Heart right ventricle (tissue), 16 donors: Measurements from ENCODE around the gene CSMD2. TPM values are rescaled to one million over a fixed set of nuclear protein-coding genes. Genes with fewer than 3 reads are reported as not detected.

ENCODE experiments used
- ATAC-seq, 8 donors: fragments of 200-7000 bp; cut with Tn5 transposase; one replicate each; pipeline ENCODE4 v1.9.1; 2020; ENCODE audit warnings: mild to moderate bottlenecking in 8 of 8, moderate library complexity in 8 of 8, moderate number of reproducible peaks in 1 of 8
- DNase-seq, 2 donors: peaks; one replicate each; pipeline ENCODE4 v3.0.0-alpha.2; 2020
- H3K27ac ChIP-seq, 10 donors: fragments of 200-600 bp; sonication (generic) in 2 of 10; one replicate each; pipeline versions ENCODE4 v1.5.0 to v1.8.0; 2020 to 2022; ENCODE audit warnings: mild to moderate bottlenecking in 3 of 10
- H3K27me3 ChIP-seq, 7 donors: fragments of 200-600 bp; one replicate each; pipeline ENCODE4 v1.8.0; 2021 to 2022; ENCODE audit warnings: mild to moderate bottlenecking in 2 of 7
- H3K36me3 ChIP-seq, 9 donors: fragments of 200-600 bp; sonication (generic) in 1 of 9; one replicate each; pipeline versions ENCODE4 v1.5.0 to v1.8.0; 2020 to 2022; ENCODE audit warnings: mild to moderate bottlenecking in 2 of 9
- H3K4me1 ChIP-seq, 9 donors: fragments of 200-600 bp; sonication (generic) in 1 of 9; one replicate each; pipeline versions ENCODE4 v1.5.0 to v1.8.0; 2020 to 2022; ENCODE audit warnings: mild to moderate bottlenecking in 4 of 9
- H3K4me3 ChIP-seq, 10 donors: fragments of 200-600 bp; sonication (generic) in 2 of 10; one replicate each; pipeline versions ENCODE4 v1.5.0 to v1.8.0; 2020 to 2022; ENCODE audit warnings: mild to moderate bottlenecking in 7 of 10, moderate library complexity in 2 of 10
- H3K9me3 ChIP-seq, 11 donors: fragments of 200-600 bp in 10 of 11; sonication (generic) in 2 of 11; one replicate each; pipeline versions ENCODE4 v1.5.0 to v1.8.0; 2013 to 2022; ENCODE audit warnings: mild to moderate bottlenecking in 2 of 11, control low read depth in 1 of 11, moderate library complexity in 1 of 11
- WGBS, 2 donors: extraction: QIAGEN DNeasy Blood & Tissue Kit; methylation state at CpG; one replicate each; pipeline ENCODE4 v1.1.7; 2013; ENCODE audit warnings: inconsistent platforms in 1 of 2; 5-methylcytosine and 5-hydroxymethylcytosine counted together
- intact Hi-C, 10 donors: fragments of 100-400 bp; cut with DNase I; formaldehyde crosslinking; loops; one replicate each; pipeline versions ENCODE4 v1.11.1 to v1.14.2; 2022
- polyA plus RNA-seq, 2 donors: library from polyadenylated mRNA; stranded (reverse); fragments of 200-250 nt; gene quantifications; one replicate each; pipeline ENCODE4 v1.2.3, GENCODE V29; 2013
- total RNA-seq, 10 donors: library from RNA; stranded (reverse); fragmentation: NEBNext Ultra II Directional in 3 of 10; extraction: Animal tissue kit (Norgen Biotek cat#: 25700) in 3 of 10; gene quantifications; one replicate each; pipeline versions ENCODE4 v1.2.1 to v1.2.4, GENCODE V29; 2021 to 2023
- TF ChIP-seq, protein P1 (sequence below), 9 donors: fragments of 200-600 bp; sonication (generic) in 2 of 9; IDR thresholded peaks; one replicate each; pipeline versions ENCODE4 v1.5.0 to v1.8.0; 2021 to 2022; ENCODE audit warnings: antibody characterized with exemption in 9 of 9, mild to moderate bottlenecking in 5 of 9, moderate library complexity in 1 of 9
- donor health status: Arrhythmogenic right ventricular cardiomyopathy.
- donor health status: ischemic (EF 13 %, LVEDD 7.1; RV severe dilation, severe dysfunction).
- donor health status: healthy with polysubstance abuse.
- donor health status: DM: no; HTN: yes; CAD: no.
- donor health status: DM: no; HTN: no; CAD: no.
- donor health status: ischemic (EF 25% LVEDD 6.9; RV normal size, moderate dysfunction).
- donor health status: ischemic (EF 25% LVEDD 5.7; RV mildly dilated, moderate dysfunction).
- donor health status: healthy.
- donor health status: DM: yes; HTN: yes; CAD: no.
- donor health status: Ischemic cardiomyopathy.
- donor health status: ischemic (EF 35%, LVEDD 5.7; RV mildly dilated, moderate dysfunction).
- donor health status: nonischemic (EF 11% LVEDD 7.7; RV severe dilation, severe dysfunction).
- donor health status: DM: yes; HTN: yes; CAD: no.
- donor health status: PGD.
- donor health status: ischemic (EF 29% LVEDD 5.4; RV normal size, mild dysfunction).
- donor health status: nonischemic (EF 23%, LVEDD 6.1; RV moderate dilation, normal function).

CSMD2 gene
- total and polyA plus RNA-seq, 12 donors: 0.04 to 0.97 (median 0.14) TPM; not detected in 1

DNA sequence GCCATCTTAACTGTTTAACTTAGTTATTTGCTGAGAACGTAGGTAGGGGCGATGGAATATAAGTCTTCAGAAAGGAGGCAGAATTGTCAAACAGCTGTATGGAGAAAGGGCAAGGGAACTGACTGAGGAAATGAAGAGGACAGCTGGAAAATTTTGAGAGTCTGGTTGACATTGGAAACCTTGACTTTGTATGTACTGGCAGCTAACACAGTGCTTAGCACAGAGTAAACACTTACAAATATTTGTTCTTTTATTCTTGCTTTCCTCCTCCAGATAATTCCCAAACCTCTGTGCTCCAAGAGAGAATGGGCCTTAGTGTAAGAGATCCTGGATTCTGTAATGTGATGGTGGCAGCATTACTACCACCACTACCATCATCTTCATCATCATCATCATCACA lies 601.3 kb downstream of the CSMD2 start:
- Histone ChIP-seq H3K27ac (no peak overlapping the region), H3K4me1 (peaks cover 0 to 4% (median 0%) of the 10 kb centered on the region in 9 donors), H3K27me3 (no peaks in the 10 kb centered on the region), H3K4me3 (no peak overlapping the region), H3K9me3 (peaks cover 0 to 12% (median 0%) of the 10 kb centered on the region in 11 donors), H3K36me3 (no peaks in the 10 kb centered on the region)
- intact Hi-C loops: no loop called here
- peak in 6 of 8 donors; percentile 41 to 75 (median 65) for ATAC-seq
- TF ChIP-seq, protein P1, sequence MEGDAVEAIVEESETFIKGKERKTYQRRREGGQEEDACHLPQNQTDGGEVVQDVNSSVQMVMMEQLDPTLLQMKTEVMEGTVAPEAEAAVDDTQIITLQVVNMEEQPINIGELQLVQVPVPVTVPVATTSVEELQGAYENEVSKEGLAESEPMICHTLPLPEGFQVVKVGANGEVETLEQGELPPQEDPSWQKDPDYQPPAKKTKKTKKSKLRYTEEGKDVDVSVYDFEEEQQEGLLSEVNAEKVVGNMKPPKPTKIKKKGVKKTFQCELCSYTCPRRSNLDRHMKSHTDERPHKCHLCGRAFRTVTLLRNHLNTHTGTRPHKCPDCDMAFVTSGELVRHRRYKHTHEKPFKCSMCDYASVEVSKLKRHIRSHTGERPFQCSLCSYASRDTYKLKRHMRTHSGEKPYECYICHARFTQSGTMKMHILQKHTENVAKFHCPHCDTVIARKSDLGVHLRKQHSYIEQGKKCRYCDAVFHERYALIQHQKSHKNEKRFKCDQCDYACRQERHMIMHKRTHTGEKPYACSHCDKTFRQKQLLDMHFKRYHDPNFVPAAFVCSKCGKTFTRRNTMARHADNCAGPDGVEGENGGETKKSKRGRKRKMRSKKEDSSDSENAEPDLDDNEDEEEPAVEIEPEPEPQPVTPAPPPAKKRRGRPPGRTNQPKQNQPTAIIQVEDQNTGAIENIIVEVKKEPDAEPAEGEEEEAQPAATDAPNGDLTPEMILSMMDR (IDR thresholded peaks at IDR 0.05): no peak
- no peak for DNase-seq
- 53 to 92% methylated on average over 2 of the region's 2 CpGs for WGBS, 2 donors

DNA sequence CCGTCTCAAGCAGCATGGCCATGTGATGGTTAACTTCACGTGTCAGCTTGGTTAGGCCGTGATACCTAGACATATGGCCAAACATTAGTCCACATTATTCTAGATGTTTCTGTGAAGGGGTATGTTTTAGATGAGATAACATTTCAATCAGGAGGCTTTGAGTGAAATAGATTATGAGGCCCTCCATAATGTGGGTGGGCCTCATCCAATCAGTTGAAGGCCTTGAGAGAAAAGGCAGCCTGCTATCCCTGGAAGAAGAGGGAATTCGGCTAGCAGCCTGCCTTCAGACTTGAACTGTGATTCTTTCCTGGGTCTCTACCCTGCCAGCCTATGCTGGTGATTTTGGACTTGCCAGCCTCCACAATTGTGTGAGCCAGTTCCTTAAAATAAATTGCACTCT lies 602.5 kb downstream of the CSMD2 start:
- ATAC-seq (no peak), DNase-seq (no peak)
- intact Hi-C loops: no loop called here
- no peak overlapping the region for H3K4me3 ChIP-seq
- peaks cover 0 to 12% (median 0%) of the 10 kb centered on the region in 11 donors for H3K9me3 ChIP-seq
- WGBS, 2 donors: 93 to 96% methylated on average over 4 of the region's 4 CpGs
- TF ChIP-seq, protein P1 (IDR thresholded peaks at IDR 0.05): no peak
- no peak overlapping the region for H3K27ac ChIP-seq
- H3K36me3 ChIP-seq: no peaks in the 10 kb centered on the region
- H3K4me1 ChIP-seq: peaks cover 0 to 4% (median 0%) of the 10 kb centered on the region in 9 donors
- no peaks in the 10 kb centered on the region for H3K27me3 ChIP-seq

DNA sequence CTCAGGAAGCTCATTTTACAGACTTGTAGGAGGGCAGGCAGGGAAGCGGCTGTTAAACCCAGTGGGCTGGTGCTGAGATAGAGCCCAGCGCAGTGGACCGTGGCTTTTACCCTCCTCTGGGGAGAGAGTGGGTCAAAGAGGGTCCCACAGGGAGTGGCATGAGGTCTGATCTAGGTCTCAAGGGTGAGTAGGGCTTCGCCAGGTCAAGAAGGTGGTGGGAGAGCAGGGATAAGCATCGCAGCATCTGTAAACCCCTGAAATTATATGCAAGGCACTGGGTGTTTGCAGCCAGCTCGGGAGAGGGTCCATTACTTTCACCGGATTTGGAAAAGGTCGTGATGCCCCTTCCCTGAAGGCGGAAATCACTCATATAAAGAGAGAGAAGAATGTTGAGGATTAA lies 603.5 kb downstream of the CSMD2 start:
- H3K27me3 ChIP-seq: no peaks in the 10 kb centered on the region
- no peak overlapping the region for H3K4me3 ChIP-seq
- H3K9me3 ChIP-seq: peaks cover 0 to 7% (median 0%) of the 10 kb centered on the region in 11 donors
- no peaks in the 10 kb centered on the region for H3K36me3 ChIP-seq
- H3K27ac ChIP-seq: no peak overlapping the region
- no peak for DNase-seq
- no peak for ATAC-seq
- TF ChIP-seq, protein P1 (IDR thresholded peaks at IDR 0.05): no peak
- WGBS, 2 donors: 87 to 95% methylated on average over 9 of the region's 9 CpGs
- intact Hi-C loops: no loop called here
- peaks cover 0 to 4% (median 0%) of the 10 kb centered on the region in 9 donors for H3K4me1 ChIP-seq

DNA sequence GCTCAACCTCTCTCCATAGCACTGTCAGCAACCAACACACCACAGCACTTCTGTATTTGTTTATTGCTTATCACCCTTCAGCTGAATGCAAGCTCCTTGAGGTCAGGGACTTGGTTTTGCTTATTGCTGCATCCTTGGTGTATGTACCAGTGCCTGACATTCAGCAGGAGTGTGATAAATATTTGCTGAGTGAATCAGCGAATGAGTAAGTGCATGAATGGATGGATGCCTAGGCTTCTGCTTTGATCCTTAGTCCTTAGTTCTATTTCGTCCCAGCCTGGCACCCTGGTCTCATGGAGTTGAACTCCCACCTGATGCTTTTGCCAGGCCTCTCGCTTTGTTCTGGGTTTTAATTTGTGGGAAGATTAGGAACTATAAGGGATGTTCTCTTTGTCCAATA lies 604.4 kb downstream of the CSMD2 start:
- Histone ChIP-seq H3K4me1 (peaks cover 0 to 4% (median 0%) of the 10 kb centered on the region in 9 donors), H3K27ac (no peak overlapping the region), H3K4me3 (no peak overlapping the region), H3K36me3 (no peaks in the 10 kb centered on the region), H3K27me3 (no peaks in the 10 kb centered on the region), H3K9me3 (peaks cover 0 to under 1% (median 0%) of the 10 kb centered on the region in 11 donors)
- no peak for ATAC-seq
- no peak for DNase-seq
- 96 to 98% methylated on average over 3 of the region's 3 CpGs for WGBS, 2 donors
- intact Hi-C loops: no loop called here
- TF ChIP-seq, protein P1 (IDR thresholded peaks at IDR 0.05): no peak
